Brain microvascular endothelial cell (primary cell): ENCODE results near the gene ZNF227.

ENCODE experiments used
- DNase-seq: peaks from one replicate; pipeline ENCODE4 v3.0.0-alpha.2; 2020
- H3K27ac ChIP-seq: fragments of 250-450 bp; sonication (Bioruptor Pico); 2 replicates; pipeline ENCODE4 v1.5.1; 2020; ENCODE audit warnings: mild to moderate bottlenecking, moderate library complexity
- H3K27me3 ChIP-seq: fragments of 250-450 bp; sonication (Bioruptor Pico); replicated peaks from 2 replicates; pipeline ENCODE4 v1.5.1; 2020; ENCODE audit warnings: mild to moderate bottlenecking
- H3K36me3 ChIP-seq: fragments of 250-450 bp; sonication (Bioruptor Pico); replicated peaks from 2 replicates; pipeline ENCODE4 v1.5.1; 2020; ENCODE audit warnings: mild to moderate bottlenecking
- H3K4me3 ChIP-seq: 2 replicates; pipeline ENCODE4 v1.5.1; 2011; ENCODE audit warnings: low read depth, mild to moderate bottlenecking, control low read depth, low read length, moderate library complexity
- CTCF ChIP-seq: IDR thresholded peaks from 2 replicates; pipeline ENCODE4 v1.5.1; 2011; ENCODE audit warnings: low read depth, mild to moderate bottlenecking, moderate library complexity, low read length, control low read depth, inconsistent platforms; ENCODE audit errors: missing control alignments
- in situ Hi-C: cut with HindIII; loops from 2 replicates; pipeline ENCODE4 v1.10.0; 2017; ENCODE audit warnings: low sequenced_read_pairs, low pct_ligation_motif_present

The ZNF227 gene

GRCh38 chr19:44258136-44258535 lies 45.8 kb downstream of the ZNF227 start:
- no peaks in the 10 kb centered on the region for H3K36me3 ChIP-seq
- in situ Hi-C loops, result no loop called here
- H3K27ac ChIP-seq, result no peak overlapping the region
- H3K4me3 ChIP-seq, result no peak overlapping the region
- DNase-seq, result no peak
- no peak for TF ChIP-seq CTCF
- H3K27me3 ChIP-seq, result no peaks in the 10 kb centered on the region

GRCh38 chr19:44258835-44259413 lies 46.6 kb downstream of the ZNF227 start:
- H3K36me3 ChIP-seq, result no peaks in the 10 kb centered on the region
- in situ Hi-C loops, result no loop called here
- no peak for DNase-seq
- H3K27ac ChIP-seq, result no peak overlapping the region
- no peak for TF ChIP-seq CTCF
- H3K4me3 ChIP-seq, result no peak overlapping the region
- H3K27me3 ChIP-seq, result no peaks in the 10 kb centered on the region

DNA sequence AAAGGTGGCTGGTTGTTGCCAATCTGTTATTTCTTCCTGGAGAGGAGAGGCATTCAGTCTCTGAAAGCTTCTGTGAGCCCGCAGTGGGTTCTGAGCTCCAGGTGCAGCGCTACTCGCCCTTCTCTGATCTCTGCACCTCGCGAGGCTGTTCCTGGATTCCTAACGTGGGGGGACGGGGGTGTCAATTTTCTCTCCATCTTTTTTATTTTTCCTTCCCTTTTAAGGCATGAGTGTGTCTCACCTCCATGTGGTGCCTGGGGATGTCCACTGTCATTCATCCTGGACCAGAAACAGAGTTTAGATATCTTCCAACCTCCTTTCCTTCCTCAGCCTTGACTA lies 48.0 kb downstream of the ZNF227 start:
- TF ChIP-seq CTCF, result no peak
- H3K36me3 ChIP-seq, result no peaks in the 10 kb centered on the region
- H3K4me3 ChIP-seq, result peak overlapping the region; percentile 60
- in situ Hi-C loops, result no loop called here
- H3K27ac ChIP-seq, result no peak overlapping the region
- DNase-seq, result no peak
- no peaks in the 10 kb centered on the region for H3K27me3 ChIP-seq

DNA sequence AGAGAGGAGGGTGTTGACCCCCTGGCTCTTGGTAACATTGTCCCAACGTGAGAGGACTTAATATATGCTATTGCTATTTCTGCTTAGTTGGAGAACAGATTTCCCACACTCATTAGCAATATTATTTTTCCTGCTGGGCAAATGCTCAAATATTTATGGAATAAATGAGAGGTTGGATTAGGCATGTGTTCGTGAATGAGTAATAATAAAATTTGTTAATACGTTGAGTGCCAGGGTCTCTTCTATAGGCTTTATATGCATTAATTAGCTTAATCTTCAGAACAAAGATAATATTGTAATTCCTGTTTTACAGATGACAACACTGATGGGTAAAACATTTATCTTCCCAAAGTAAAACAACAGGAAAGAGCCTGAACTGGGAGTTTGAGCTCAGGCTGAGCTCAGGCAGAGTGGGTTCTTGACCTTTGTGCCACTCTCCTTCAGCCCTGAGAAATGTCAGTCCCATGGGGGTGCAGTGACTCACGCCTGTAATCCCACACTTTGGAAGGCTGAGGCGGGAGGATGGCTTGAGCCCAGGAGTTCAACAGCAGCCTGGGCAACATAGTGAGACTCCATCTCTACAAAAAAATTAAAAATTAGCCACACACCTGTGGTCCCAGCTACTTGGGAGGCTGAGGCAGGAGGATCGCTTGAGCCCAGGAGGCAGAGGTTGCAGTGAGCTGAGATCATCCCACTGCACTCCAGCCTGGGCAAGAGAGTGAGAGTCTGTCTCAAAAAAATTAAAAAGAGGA lies 48.5 kb downstream of the ZNF227 start:
- no peaks in the 10 kb centered on the region for H3K27me3 ChIP-seq
- DNase-seq, result no peak
- in situ Hi-C loops, result no loop called here
- H3K36me3 ChIP-seq, result no peaks in the 10 kb centered on the region
- no peak for TF ChIP-seq CTCF
- no peak overlapping the region for H3K4me3 ChIP-seq
- no peak overlapping the region for H3K27ac ChIP-seq

- H3K27ac ChIP-seq, result no peak overlapping the region
- no peaks in the 10 kb centered on the region for H3K27me3 ChIP-seq
- DNase-seq, result no peak
- no peak overlapping the region for H3K4me3 ChIP-seq
- in situ Hi-C loops, result no loop called here
- H3K36me3 ChIP-seq, result no peaks in the 10 kb centered on the region
- no peak for TF ChIP-seq CTCF
Observed at GRCh38 chr19:44277331-44277730, 65.0 kb downstream of the ZNF227 start.
